GM19025 (cell line): Measurements from ENCODE around the gene TM9SF3.
A peak's percentile ranks its signal among the peaks of the same experiment; 100 is the strongest.

Experiments used
- ATAC-seq: cut with Tn5 transposase; IDR thresholded peaks from one replicate; pipeline ENCODE4 v1.9.1; 2021; ENCODE audit warnings: mild to moderate bottlenecking, low read depth, moderate library complexity; ENCODE audit not compliant: unreplicated experiment

TM9SF3 gene

GRCh38 chr10:96586419-96587263 lies at the start of gene TM9SF3:
Gene TM9SF3, minus strand, starts transcription at chr10:96587012. Its CDS starts 177 bp downstream, at chr10:96586835.
- peak; percentile 74 for ATAC-seq

GRCh38 chr10:96636551-96636950 lies 49.7 kb upstream of the TM9SF3 start:
- no peak for ATAC-seq

GRCh38 chr10:96632974-96633710 lies 46.3 kb upstream of the TM9SF3 start:
- no peak for ATAC-seq

- ATAC-seq: no peak
Measured at GRCh38 chr10:96627292-96627691, 40.5 kb upstream of the TM9SF3 start.

GRCh38 chr10:96626795-96627194 lies 40.0 kb upstream of the TM9SF3 start:
- ATAC-seq: no peak

- no peak for ATAC-seq
Measured at GRCh38 chr10:96625173-96625572, 38.4 kb upstream of the TM9SF3 start.

GRCh38 chr10:96622013-96622787 lies 35.4 kb upstream of the TM9SF3 start:
- ATAC-seq: no peak

- ATAC-seq: no peak
Measured at GRCh38 chr10:96619796-96620773, 33.3 kb upstream of the TM9SF3 start.

GRCh38 chr10:96619120-96619519 lies 32.3 kb upstream of the TM9SF3 start:
- no peak for ATAC-seq

GRCh38 chr10:96618653-96619052 lies 31.8 kb upstream of the TM9SF3 start:
- no peak for ATAC-seq

- ATAC-seq: no peak
Measured at GRCh38 chr10:96616961-96617360, 30.1 kb upstream of the TM9SF3 start.

GRCh38 chr10:96614515-96614914 lies 27.7 kb upstream of the TM9SF3 start:
- ATAC-seq: no peak

GRCh38 chr10:96613576-96613975 lies 26.8 kb upstream of the TM9SF3 start:
- ATAC-seq: no peak

- no peak for ATAC-seq
Measured at GRCh38 chr10:96612055-96612830, 25.4 kb upstream of the TM9SF3 start.

GRCh38 chr10:96610817-96611216 lies 24.0 kb upstream of the TM9SF3 start:
- ATAC-seq: no peak

GRCh38 chr10:96609510-96609909 lies 22.7 kb upstream of the TM9SF3 start:
- ATAC-seq: no peak

- ATAC-seq: no peak
Measured at GRCh38 chr10:96608805-96609204, 22.0 kb upstream of the TM9SF3 start.

GRCh38 chr10:96608262-96608661 lies 21.4 kb upstream of the TM9SF3 start:
- ATAC-seq: no peak

GRCh38 chr10:96606946-96607345 lies 20.1 kb upstream of the TM9SF3 start:
- ATAC-seq: no peak
